Measurements from ENCODE around the gene MYOZ1. TPM values are rescaled to one million over a fixed set of nuclear protein-coding genes. Genes with fewer than 3 reads are reported as not detected.
A peak's percentile ranks its signal among the peaks of the same experiment; 100 is the strongest.
"Not testable (repeated sequence)": the region's sequence is repeated elsewhere in the genome, so short reads cannot be mapped to it uniquely, and the experiment has no call there.

Gene MYOZ1
- total RNA-seq, 2 experiments from 2014 or later = not detected

DNA sequence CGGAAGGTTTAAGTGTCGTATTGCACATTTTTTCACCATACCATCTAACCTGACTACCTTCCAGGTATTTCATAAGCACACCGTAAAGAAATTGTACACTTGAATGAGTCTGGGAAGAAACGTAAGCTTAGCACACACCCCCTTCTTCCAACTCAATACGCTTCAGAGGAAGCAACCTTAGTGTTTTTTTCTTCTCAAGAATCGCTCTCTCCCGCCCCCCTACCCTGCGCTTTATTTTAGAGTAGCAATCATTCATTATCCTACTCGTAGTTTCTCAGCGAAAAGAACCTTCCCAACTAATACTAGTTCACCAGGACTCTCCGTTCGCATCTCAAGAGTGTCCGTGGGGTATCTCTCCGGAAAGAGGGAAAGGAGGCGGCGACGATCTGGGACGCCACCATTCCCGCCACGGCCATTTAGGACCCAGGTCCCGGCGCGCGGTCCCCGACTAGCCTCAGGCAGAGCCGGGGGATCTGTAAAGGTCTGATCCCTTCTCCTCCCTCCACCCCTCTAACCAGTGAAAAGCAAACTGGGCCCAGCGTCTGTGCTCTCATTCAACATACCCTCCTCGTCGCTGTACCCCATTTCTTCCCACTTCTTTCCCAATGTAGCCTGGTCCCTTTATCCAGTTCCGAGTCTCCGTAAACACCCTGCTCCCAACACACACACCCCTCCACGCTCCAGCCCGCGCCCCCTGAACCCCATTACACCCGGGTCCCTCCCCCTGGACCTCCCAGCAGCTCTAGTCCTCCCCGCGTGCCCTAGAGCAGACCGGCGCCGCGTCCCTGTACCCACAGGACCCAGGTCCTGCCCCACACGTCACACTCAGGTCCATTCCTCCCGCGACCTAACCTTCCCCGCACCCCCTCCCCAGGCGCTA lies 16.0 kb downstream of the MYOZ1 start:
- Mint-ChIP-seq H3K27ac (peak overlapping the region; percentile 91), H3K4me3 (peak overlapping the region; percentile 88), H3K4me1 (ENCODE audit: low read depth) (peaks cover 26% of the 10 kb centered on the region), H3K27me3 (ENCODE audit: low read depth) (no peaks in the 10 kb centered on the region), H3K36me3 (ENCODE audit: low read depth) (peaks cover 3% of the 10 kb centered on the region), H3K9me3 (ENCODE audit: insufficient read depth) (no peaks in the 10 kb centered on the region)
- DNase-seq (no peak), ATAC-seq (peak; percentile 80)
- ChIA-PET POLR2A (interaction anchor here (0.7 to 1.2 kb wide), 8 partner anchors 16 to 530 kb away, joined by 3 to 4 read pairs (median 4); partner anchors contain the start of genes ADK, AP3M1, DNAJC9 and USP54), CTCF (interaction anchor here (0.8 to 3.9 kb wide), 7 partner anchors 18 to 380 kb away, joined by 3 to 20 read pairs (median 3); partner anchors contain the start of genes PPP3CB and USP54)

DNA sequence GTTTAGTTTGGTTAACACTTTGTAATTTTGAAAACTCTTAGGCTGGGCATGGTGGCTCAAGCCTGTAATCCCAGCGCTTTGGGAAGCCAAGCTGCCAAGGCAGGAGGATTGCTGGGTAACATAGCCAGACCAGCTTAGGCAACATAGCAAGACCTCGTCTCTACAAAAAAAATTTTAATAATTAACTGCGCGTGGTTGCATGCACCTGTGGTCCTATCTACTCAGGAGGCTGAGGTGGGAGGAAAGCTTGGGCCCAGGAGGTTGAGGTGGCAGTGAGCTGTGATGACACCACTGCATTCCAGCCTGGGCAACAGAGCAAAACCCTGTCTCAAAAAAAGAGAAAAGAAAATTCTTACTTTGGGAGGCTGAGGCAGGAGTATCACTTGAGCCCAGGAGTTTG lies 18.2 kb downstream of the MYOZ1 start:
- Mint-ChIP-seq H3K36me3 (ENCODE audit: low read depth) (peaks cover 3% of the 10 kb centered on the region), H3K4me3 (no peak overlapping the region), H3K9me3 (ENCODE audit: insufficient read depth) (no peaks in the 10 kb centered on the region), H3K27ac (no peak overlapping the region), H3K4me1 (ENCODE audit: low read depth) (peaks cover 26% of the 10 kb centered on the region), H3K27me3 (ENCODE audit: low read depth) (no peaks in the 10 kb centered on the region)
- ChIA-PET POLR2A (interaction anchor here (0.6 kb wide), 1 partner anchor 390 kb away, joined by 3 read pairs; no protein-coding TSS in a partner anchor), CTCF (interaction anchor here (0.6 to 1.4 kb wide), 3 partner anchors 78 to 798 kb away, joined by 3 to 5 read pairs (median 4); no protein-coding TSS in a partner anchor)
- DNase-seq = no peak
- no peak for ATAC-seq

DNA sequence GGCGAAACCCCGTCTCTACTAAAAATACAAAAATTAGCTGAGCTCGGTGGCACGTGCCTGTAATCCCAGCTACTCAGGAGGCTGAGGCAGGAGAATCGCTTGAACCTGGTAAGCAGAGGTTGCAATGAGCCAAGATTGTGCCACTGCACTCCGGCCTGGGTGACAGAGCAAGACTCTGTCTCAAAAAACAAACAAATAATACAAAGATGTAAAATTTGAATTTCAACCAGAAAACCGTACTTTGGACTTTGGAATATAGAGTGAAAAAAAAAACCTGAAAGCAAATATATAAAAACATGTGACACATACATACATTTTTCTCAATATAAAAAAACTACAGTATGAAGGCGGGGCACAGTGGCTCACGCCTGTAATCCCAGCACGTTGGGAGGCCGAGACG lies 20.3 kb downstream of the MYOZ1 start:
- H3K36me3 Mint-ChIP-seq (ENCODE audit: low read depth); DNase-seq; H3K27ac Mint-ChIP-seq; POLR2A ChIA-PET; H3K4me1 Mint-ChIP-seq (ENCODE audit: low read depth); H3K27me3 Mint-ChIP-seq (ENCODE audit: low read depth); H3K4me3 Mint-ChIP-seq; H3K9me3 Mint-ChIP-seq (ENCODE audit: insufficient read depth); ATAC-seq: not testable (repeated sequence)
- CTCF ChIA-PET = interaction anchor here (1.7 kb wide), 2 partner anchors 9 to 23 kb away, joined by 3 to 7 read pairs; no protein-coding TSS in a partner anchor

DNA sequence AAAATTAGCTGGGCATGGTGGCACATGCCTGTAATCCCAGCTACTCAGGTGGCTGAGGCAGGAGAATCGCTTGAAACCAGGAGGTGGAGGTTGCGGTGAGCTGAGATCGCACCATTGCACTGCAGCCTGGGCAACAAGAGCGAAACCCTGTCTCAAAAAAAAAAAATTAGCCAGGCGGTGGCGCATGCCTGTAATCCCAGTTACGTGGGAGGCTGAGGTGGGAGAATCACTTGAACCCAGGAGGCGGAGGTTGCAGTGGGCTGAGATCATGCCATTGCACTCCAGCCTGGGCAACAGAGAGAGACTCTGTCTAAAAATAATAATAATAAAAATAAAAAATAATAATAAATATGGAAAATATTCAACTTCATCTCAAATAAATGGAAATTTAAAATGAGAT lies 24.1 kb downstream of the MYOZ1 start:
- not testable (repeated sequence) for H3K9me3 Mint-ChIP-seq (ENCODE audit: insufficient read depth); H3K36me3 Mint-ChIP-seq (ENCODE audit: low read depth); DNase-seq; H3K4me3 Mint-ChIP-seq; H3K4me1 Mint-ChIP-seq (ENCODE audit: low read depth); ATAC-seq; H3K27ac Mint-ChIP-seq; H3K27me3 Mint-ChIP-seq (ENCODE audit: low read depth)
- ChIA-PET CTCF (interaction anchor here (1.1 to 1.9 kb wide), 2 partner anchors 27 to 88 kb away, joined by 4 to 5 read pairs; no protein-coding TSS in a partner anchor), POLR2A (interaction anchor here (1.0 kb wide), 1 partner anchor 122 kb away, joined by 4 read pairs; the partner anchor contains the start of gene PPP3CB)

DNA sequence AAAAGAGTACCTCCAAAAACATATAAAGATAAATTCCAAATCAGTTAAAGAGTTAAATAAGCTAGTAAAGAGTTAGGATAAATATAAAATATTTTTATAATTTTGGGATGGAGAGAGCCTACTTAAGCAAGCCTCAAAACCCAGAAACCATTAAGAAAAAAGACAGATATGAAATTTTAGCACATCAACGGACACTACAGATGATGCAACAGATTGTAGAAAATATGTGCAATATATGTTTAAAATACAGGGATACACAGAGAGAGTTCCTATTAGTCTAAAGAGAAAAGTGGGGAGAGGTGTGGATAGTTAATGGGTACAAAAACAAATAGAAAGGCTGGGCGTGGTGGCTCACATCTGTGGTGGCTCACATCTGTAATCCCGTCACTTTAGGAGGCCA lies 26.6 kb downstream of the MYOZ1 start:
- H3K36me3 Mint-ChIP-seq (ENCODE audit: low read depth) = no peaks in the 10 kb centered on the region
- ChIA-PET CTCF (no interaction called here), POLR2A (no interaction called here)
- H3K9me3 Mint-ChIP-seq (ENCODE audit: insufficient read depth) = no peaks in the 10 kb centered on the region
- H3K27ac Mint-ChIP-seq = no peak overlapping the region
- no peaks in the 10 kb centered on the region for H3K27me3 Mint-ChIP-seq (ENCODE audit: low read depth)
- ATAC-seq (no peak), DNase-seq (no peak)
- H3K4me3 Mint-ChIP-seq = no peak overlapping the region
- H3K4me1 Mint-ChIP-seq (ENCODE audit: low read depth) = no peaks in the 10 kb centered on the region

DNA sequence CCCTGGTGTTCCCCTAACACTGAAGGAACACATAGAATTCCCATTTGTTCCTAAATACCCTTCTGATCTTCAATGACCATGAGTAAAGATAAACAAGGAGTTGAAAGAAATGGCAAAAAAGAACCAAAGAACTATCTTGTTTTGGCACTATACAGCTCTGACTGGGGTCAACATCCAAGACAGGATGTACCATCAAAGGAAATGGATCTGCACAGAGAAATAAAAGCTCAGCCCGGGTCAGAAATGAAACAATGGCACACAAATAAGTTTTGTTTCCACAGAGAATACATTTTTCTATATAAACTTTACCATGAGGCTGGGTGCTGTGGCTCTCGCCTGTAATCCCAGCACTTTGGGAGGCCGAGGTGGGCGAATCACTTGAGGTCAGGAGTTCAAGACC lies 32.2 kb downstream of the MYOZ1 start:
- no peaks in the 10 kb centered on the region for H3K27me3 Mint-ChIP-seq (ENCODE audit: low read depth)
- ATAC-seq (no peak), DNase-seq (no peak)
- CTCF ChIA-PET = interaction anchor here (0.8 to 1.3 kb wide), 2 partner anchors 57 to 79 kb away, joined by 3 to 4 read pairs; no protein-coding TSS in a partner anchor
- H3K4me3 Mint-ChIP-seq = no peak overlapping the region
- no peaks in the 10 kb centered on the region for H3K9me3 Mint-ChIP-seq (ENCODE audit: insufficient read depth)
- H3K4me1 Mint-ChIP-seq (ENCODE audit: low read depth) = peaks cover 2% of the 10 kb centered on the region
- H3K36me3 Mint-ChIP-seq (ENCODE audit: low read depth) = no peaks in the 10 kb centered on the region
- H3K27ac Mint-ChIP-seq = no peak overlapping the region
- POLR2A ChIA-PET = interaction anchor here (0.7 to 1.4 kb wide), 2 partner anchors 8 to 17 kb away, joined by 3 read pairs; no protein-coding TSS in a partner anchor

DNA sequence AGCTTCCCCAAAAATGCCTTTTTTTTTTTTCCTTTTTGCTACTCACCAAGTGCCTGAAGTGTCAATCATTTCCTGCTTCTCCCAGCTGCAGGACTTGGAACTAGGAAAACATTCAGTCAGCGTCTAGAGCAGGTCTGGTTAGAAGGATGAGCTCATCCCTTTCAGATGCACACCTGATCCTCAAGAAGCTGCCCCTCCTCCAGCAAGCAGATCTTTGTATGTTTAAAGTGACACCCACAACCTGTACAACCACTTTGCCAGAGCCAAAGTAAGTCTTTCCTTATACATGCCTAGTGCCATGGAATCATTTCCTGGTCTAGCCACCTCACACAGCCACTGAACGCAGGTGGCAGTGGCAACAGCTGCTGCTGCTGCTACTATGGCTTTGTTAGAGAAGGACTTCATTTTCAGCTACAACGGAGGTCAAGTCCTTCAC lies 39.8 kb downstream of the MYOZ1 start:
- no peak for DNase-seq
- no peaks in the 10 kb centered on the region for H3K9me3 Mint-ChIP-seq (ENCODE audit: insufficient read depth)
- H3K27ac Mint-ChIP-seq = no peak overlapping the region
- peaks cover 2% of the 10 kb centered on the region for H3K27me3 Mint-ChIP-seq (ENCODE audit: low read depth)
- ChIA-PET CTCF (interaction anchor here (1.1 to 1.8 kb wide), 3 partner anchors 10 to 42 kb away, joined by 3 to 9 read pairs (median 4); no protein-coding TSS in a partner anchor), POLR2A (interaction anchor here (1.1 kb wide), 1 partner anchor 8 kb away, joined by 3 read pairs; no protein-coding TSS in a partner anchor)
- H3K4me1 Mint-ChIP-seq (ENCODE audit: low read depth) = no peaks in the 10 kb centered on the region
- H3K4me3 Mint-ChIP-seq = no peak overlapping the region
- no peak for ATAC-seq
- H3K36me3 Mint-ChIP-seq (ENCODE audit: low read depth) = no peaks in the 10 kb centered on the region

DNA sequence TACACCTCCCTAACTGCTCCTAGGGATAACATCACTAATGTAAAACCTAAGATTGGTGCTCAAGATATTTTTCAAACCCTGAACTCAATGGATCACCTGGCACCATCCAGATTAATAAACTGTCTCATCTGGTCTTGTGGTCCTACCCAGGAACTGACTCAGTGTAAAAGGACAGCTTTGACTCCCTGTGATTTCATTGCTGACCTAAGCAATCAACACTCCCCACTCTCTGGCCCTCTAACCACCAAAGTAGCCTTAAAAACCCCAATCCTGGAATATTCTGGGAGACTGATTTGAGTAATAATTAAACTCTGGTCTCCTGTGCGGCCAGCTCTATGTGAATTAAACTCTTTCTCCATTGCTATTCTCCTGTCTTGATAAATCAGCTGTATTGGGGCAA lies 43.9 kb downstream of the MYOZ1 start:
- POLR2A ChIA-PET = no interaction called here
- DNase-seq (no peak), ATAC-seq (no peak)
- Mint-ChIP-seq H3K4me3 (no peak overlapping the region), H3K36me3 (ENCODE audit: low read depth) (no peaks in the 10 kb centered on the region), H3K27me3 (ENCODE audit: low read depth) (peaks cover 2% of the 10 kb centered on the region), H3K27ac (no peak overlapping the region), H3K4me1 (ENCODE audit: low read depth) (peaks cover 2% of the 10 kb centered on the region), H3K9me3 (ENCODE audit: insufficient read depth) (no peaks in the 10 kb centered on the region)
- CTCF ChIA-PET = no interaction called here

DNA sequence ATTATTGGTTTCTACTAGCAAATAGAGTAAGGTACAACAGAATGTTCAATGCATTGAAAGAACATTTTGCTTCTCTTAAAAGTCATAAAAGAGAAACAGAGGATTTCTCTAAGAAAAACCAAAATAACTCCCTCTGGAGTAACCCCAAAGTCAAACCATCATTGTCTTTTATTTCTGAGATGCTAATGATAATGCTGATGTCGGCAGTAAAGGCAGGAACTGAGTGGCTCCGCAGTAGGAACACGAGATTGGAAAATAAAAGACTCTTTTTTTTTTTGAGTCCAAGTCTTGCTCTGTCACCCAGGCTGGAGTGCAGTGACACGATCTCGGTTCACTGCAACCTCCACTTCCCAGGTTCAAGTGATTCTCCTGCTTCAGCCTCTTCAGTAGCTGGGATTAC lies 47.5 kb downstream of the MYOZ1 start:
- Mint-ChIP-seq H3K27ac (no peak overlapping the region), H3K9me3 (ENCODE audit: insufficient read depth) (no peaks in the 10 kb centered on the region), H3K36me3 (ENCODE audit: low read depth) (no peaks in the 10 kb centered on the region), H3K4me3 (no peak overlapping the region), H3K27me3 (ENCODE audit: low read depth) (peaks cover 2% of the 10 kb centered on the region), H3K4me1 (ENCODE audit: low read depth) (peaks cover 18% of the 10 kb centered on the region)
- POLR2A ChIA-PET = interaction anchor here (0.6 kb wide), 1 partner anchor 112 kb away, joined by 3 read pairs; no protein-coding TSS in a partner anchor
- CTCF ChIA-PET = no interaction called here
- no peak for ATAC-seq
- DNase-seq = no peak

DNA sequence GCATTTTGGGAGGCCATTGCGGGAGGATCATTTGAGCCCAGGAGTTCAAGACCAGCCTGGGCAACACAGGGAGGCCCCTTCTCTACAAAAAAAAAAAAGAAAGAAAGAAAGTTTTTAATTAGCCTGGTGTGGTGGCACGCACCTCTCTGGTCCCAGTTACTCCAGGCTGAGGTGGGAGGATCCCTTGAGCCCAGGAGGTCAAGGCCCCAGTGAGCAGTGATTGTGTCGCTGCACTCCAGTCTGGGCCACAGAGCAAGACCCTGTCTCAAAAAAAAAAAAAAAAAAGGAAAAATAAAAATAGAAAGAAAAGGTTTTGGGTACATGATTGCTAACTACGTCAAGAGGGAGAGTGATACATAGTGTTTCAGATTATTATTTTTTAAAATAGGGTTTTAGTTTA lies 48.2 kb downstream of the MYOZ1 start:
- no peaks in the 10 kb centered on the region for H3K36me3 Mint-ChIP-seq (ENCODE audit: low read depth)
- no peak overlapping the region for H3K4me3 Mint-ChIP-seq
- CTCF ChIA-PET = no interaction called here
- H3K9me3 Mint-ChIP-seq (ENCODE audit: insufficient read depth) = no peaks in the 10 kb centered on the region
- ATAC-seq = no peak
- DNase-seq = no peak
- peaks cover 18% of the 10 kb centered on the region for H3K4me1 Mint-ChIP-seq (ENCODE audit: low read depth)
- H3K27me3 Mint-ChIP-seq (ENCODE audit: low read depth) = peaks cover 2% of the 10 kb centered on the region
- no peak overlapping the region for H3K27ac Mint-ChIP-seq
- POLR2A ChIA-PET = no interaction called here

DNA sequence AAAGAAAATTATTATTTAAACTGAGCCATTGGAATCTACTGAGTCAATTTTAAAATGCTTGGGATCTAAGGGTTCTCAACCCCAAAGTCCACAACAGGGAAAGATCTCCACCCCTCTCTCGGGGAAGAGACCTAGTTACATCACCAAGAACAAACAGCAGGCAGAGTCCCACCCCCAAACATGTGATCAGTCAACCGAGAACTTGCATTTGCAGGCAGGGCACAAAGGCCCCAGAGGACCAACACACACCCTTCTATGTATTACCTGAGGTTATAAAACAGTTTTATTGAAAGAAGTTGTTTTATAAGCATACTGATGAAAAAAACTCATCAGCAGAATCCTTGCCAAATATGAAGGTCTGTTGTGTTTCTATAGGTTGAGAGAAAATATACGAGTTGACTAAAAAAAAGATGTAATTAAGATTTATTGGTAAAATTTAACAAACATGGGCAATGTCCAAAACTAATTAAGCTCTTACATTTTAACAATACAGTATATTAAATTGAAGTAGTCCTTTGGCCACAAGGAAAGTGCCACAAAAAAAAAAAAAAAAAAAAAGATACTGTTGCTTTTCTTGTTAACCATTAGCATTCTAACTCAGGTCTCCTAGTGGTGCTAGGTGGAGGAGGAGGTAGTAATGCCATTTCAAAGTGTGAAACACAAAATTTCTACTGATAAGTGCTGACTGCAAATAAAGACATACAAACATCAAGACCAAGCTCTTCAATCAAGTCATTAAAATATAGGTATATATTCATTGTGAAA lies 49.2 kb downstream of the MYOZ1 start:
- POLR2A ChIA-PET = interaction anchor here (1.4 kb wide), 1 partner anchor 33 kb away, joined by 4 read pairs; no protein-coding TSS in a partner anchor
- H3K4me1 Mint-ChIP-seq (ENCODE audit: low read depth) = peaks cover 18% of the 10 kb centered on the region
- H3K27me3 Mint-ChIP-seq (ENCODE audit: low read depth) = no peaks in the 10 kb centered on the region
- peak overlapping the region; percentile 39 for H3K4me3 Mint-ChIP-seq
- no peaks in the 10 kb centered on the region for H3K9me3 Mint-ChIP-seq (ENCODE audit: insufficient read depth)
- H3K36me3 Mint-ChIP-seq (ENCODE audit: low read depth) = no peaks in the 10 kb centered on the region
- no peak overlapping the region for H3K27ac Mint-ChIP-seq
- CTCF ChIA-PET = interaction anchor here (0.8 to 3.1 kb wide), 7 partner anchors 9 to 160 kb away, joined by 3 to 19 read pairs (median 4); no protein-coding TSS in a partner anchor
- DNase-seq = peak; percentile 36
- peak; percentile 51 for ATAC-seq
